ENCODE measurements around the gene FAM171A1. TPM values are rescaled to one million over a fixed set of nuclear protein-coding genes. Genes with fewer than 3 reads are reported as not detected.

Gene FAM171A1
- polyA plus RNA-seq, 1 donor (not counting 4 experiments of a cell fraction or from before 2014, with no cell fraction given) = 8.8 TPM

DNA sequence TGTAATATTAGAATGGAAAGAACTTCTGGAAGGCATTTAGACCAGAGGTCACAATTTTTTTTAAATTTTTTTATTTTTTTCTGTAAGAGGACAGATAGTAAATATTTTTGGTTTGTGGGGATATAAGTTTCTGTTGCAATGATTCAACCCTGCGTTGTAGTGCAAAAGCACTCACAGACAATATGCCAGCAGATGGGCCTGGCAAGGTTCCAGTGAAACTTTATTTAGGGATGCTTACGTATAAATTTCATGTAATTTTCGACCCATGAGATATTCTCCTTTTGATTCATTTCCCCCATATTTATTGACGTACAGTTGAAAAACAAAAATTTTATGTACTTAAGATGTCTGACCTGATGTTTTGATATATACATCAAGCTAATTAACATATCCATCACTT is 129.8 kb downstream of the FAM171A1 start:
- Histone ChIP-seq H3K9me3 (ENCODE audit: control insufficient read depth, low read depth, low read length) (no peaks in the 10 kb centered on the region), H3K4me2 (ENCODE audit: control insufficient read depth, extremely low read depth, insufficient read depth, low read depth, low read length) (no peak overlapping the region), H3K4me3 (ENCODE audit: control insufficient read depth in 2 of 3, extremely low read depth in 1 of 3, insufficient read depth in 2 of 3, low read depth in 1 of 3, low read length in 3 of 3) (no peak overlapping the region), H3K9me1 (ENCODE audit: control insufficient read depth, extremely low read depth, insufficient read depth, low read length) (no peaks in the 10 kb centered on the region), H3K79me2 (ENCODE audit: control insufficient read depth, insufficient read depth, low read length) (no peaks in the 10 kb centered on the region), H4K20me1 (ENCODE audit: control insufficient read depth, extremely low read depth, insufficient read depth, low read length) (no peaks in the 10 kb centered on the region), H3K27ac (ENCODE audit: control insufficient read depth, insufficient read depth, low read length) (no peak overlapping the region), H3K4me1 (ENCODE audit: control insufficient read depth, extremely low read depth, insufficient read depth, low read length) (no peaks in the 10 kb centered on the region), H3K36me3 (ENCODE audit: control insufficient read depth in 2 of 2, extremely low read depth in 1 of 2, insufficient read depth in 2 of 2, low read length in 2 of 2) (no peaks in the 10 kb centered on the region), H2AFZ (ENCODE audit: control insufficient read depth, low read length) (no peak overlapping the region), H3K27me3 (ENCODE audit: control insufficient read depth, extremely low read depth, insufficient read depth, low read length) (no peaks in the 10 kb centered on the region), H3K9ac (ENCODE audit: control insufficient read depth, extremely low read depth, insufficient read depth, low read length) (no peak overlapping the region)
- TF ChIP-seq, protein P1, sequence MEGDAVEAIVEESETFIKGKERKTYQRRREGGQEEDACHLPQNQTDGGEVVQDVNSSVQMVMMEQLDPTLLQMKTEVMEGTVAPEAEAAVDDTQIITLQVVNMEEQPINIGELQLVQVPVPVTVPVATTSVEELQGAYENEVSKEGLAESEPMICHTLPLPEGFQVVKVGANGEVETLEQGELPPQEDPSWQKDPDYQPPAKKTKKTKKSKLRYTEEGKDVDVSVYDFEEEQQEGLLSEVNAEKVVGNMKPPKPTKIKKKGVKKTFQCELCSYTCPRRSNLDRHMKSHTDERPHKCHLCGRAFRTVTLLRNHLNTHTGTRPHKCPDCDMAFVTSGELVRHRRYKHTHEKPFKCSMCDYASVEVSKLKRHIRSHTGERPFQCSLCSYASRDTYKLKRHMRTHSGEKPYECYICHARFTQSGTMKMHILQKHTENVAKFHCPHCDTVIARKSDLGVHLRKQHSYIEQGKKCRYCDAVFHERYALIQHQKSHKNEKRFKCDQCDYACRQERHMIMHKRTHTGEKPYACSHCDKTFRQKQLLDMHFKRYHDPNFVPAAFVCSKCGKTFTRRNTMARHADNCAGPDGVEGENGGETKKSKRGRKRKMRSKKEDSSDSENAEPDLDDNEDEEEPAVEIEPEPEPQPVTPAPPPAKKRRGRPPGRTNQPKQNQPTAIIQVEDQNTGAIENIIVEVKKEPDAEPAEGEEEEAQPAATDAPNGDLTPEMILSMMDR (optimal IDR thresholded peaks at IDR 0.05 in 1 of 3, IDR thresholded peaks at IDR 0.05 in 1 of 3, conservative IDR thresholded peaks at IDR 0.05 in 1 of 3; ENCODE audit: extremely low read depth in 1 of 3, insufficient read depth in 2 of 3, low read length in 3 of 3) = no peak
- no peak for TF ChIP-seq EZH2 (IDR thresholded peaks at IDR 0.05; ENCODE audit: low read length)
- dilution Hi-C loops (cut with MboI; ENCODE audit: extremely low pct_ligation_motif_present, low sequenced_read_pairs) = no loop called here
- DNase-seq (ENCODE audit: low read depth, low spot score) = no peak
- no peak for FAIRE-seq

DNA sequence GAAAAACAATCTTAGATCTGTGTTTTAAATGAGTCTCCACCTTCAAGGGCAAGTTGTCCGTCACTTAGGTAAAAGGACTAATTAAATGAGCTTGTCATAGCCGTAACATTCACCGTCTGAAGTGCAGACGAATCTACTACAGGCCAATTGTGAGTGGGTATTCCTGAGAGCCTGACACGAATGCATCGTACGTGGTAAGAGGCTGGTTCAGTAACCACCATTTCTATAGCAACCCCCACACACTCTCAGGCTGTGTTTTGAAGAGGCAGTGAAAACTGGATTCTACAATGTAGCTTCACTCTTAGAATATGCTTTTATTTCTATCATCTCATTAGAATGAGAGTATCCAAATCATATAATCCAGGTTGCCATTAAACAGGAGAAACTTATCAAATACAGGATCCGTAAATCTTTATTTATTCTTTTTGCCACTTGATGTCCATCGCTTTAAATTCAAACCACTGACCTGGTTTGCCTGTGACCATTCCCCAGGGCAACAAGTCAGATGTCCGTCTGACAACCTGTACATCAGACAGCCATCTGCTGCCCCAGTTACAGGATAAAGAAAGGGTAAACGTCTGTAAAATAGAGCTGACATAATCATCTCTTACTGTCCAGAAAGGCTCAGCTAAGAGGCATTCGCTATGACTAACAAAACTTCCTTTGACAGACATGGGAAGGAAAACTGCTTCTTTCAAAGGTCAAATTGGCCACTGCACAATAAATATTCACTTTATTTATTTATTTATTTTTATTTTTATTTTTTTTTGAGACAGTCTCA is 132.3 kb downstream of the FAM171A1 start:
- H3K9me1 ChIP-seq (ENCODE audit: control insufficient read depth, extremely low read depth, insufficient read depth, low read length) = no peaks in the 10 kb centered on the region
- no peaks in the 10 kb centered on the region for H4K20me1 ChIP-seq (ENCODE audit: control insufficient read depth, extremely low read depth, insufficient read depth, low read length)
- no peak overlapping the region for H3K27ac ChIP-seq (ENCODE audit: control insufficient read depth, insufficient read depth, low read length)
- no peaks in the 10 kb centered on the region for H3K9me3 ChIP-seq (ENCODE audit: control insufficient read depth, low read depth, low read length)
- no peak overlapping the region for H3K4me3 ChIP-seq (ENCODE audit: control insufficient read depth in 2 of 3, extremely low read depth in 1 of 3, insufficient read depth in 2 of 3, low read depth in 1 of 3, low read length in 3 of 3)
- DNase-seq (ENCODE audit: low read depth, low spot score) = no peak
- no peaks in the 10 kb centered on the region for H3K36me3 ChIP-seq (ENCODE audit: control insufficient read depth in 2 of 2, extremely low read depth in 1 of 2, insufficient read depth in 2 of 2, low read length in 2 of 2)
- dilution Hi-C loops (cut with MboI; ENCODE audit: extremely low pct_ligation_motif_present, low sequenced_read_pairs) = no loop called here
- H3K79me2 ChIP-seq (ENCODE audit: control insufficient read depth, insufficient read depth, low read length) = no peaks in the 10 kb centered on the region
- H3K9ac ChIP-seq (ENCODE audit: control insufficient read depth, extremely low read depth, insufficient read depth, low read length) = no peak overlapping the region
- H2AFZ ChIP-seq (ENCODE audit: control insufficient read depth, low read length) = no peak overlapping the region
- FAIRE-seq = no peak
- no peak overlapping the region for H3K4me2 ChIP-seq (ENCODE audit: control insufficient read depth, extremely low read depth, insufficient read depth, low read depth, low read length)
- TF ChIP-seq EZH2 (IDR thresholded peaks at IDR 0.05; ENCODE audit: low read length) = no peak
- TF ChIP-seq, protein P1 (optimal IDR thresholded peaks at IDR 0.05 in 1 of 3, IDR thresholded peaks at IDR 0.05 in 1 of 3, conservative IDR thresholded peaks at IDR 0.05 in 1 of 3; ENCODE audit: extremely low read depth in 1 of 3, insufficient read depth in 2 of 3, low read length in 3 of 3) = no peak
- H3K4me1 ChIP-seq (ENCODE audit: control insufficient read depth, extremely low read depth, insufficient read depth, low read length) = no peaks in the 10 kb centered on the region
- no peaks in the 10 kb centered on the region for H3K27me3 ChIP-seq (ENCODE audit: control insufficient read depth, extremely low read depth, insufficient read depth, low read length)
